Lung (tissue), 12 donors: ENCODE measurements around the gene GPC5. TPM values are rescaled to one million over a fixed set of nuclear protein-coding genes. Genes with fewer than 3 reads are reported as not detected.
A peak's percentile ranks its signal among the peaks of the same experiment; 100 is the strongest.

ENCODE experiments used
- ATAC-seq: fragments of 200-7000 bp; cut with Tn5 transposase; one replicate; pipeline ENCODE4 v1.9.1; 2020; ENCODE audit warnings: moderate number of reproducible peaks; ENCODE audit not compliant: insufficient read depth, low FRiP score
- DNase-seq, 3 donors: peaks; one replicate each; pipeline ENCODE4 v3.0.0-alpha.2; 2013 to 2017
- H3K27ac ChIP-seq, 2 donors: one replicate each; pipeline ENCODE4 v1.5.1; 2013; ENCODE audit warnings: mild to moderate bottlenecking in 2 of 2, moderate library complexity in 2 of 2, control low read depth in 1 of 2, inconsistent platforms in 1 of 2, low read depth in 1 of 2, low read length in 1 of 2
- H3K27me3 ChIP-seq, 3 donors: one replicate each; pipeline ENCODE4 v1.5.1; 2013; ENCODE audit warnings: low read length in 2 of 3; ENCODE audit not compliant: control insufficient read depth in 3 of 3, insufficient read depth in 3 of 3
- H3K36me3 ChIP-seq, 4 donors: one replicate each; pipeline ENCODE4 v1.5.1; 2013; ENCODE audit warnings: low read length in 4 of 4, mild to moderate bottlenecking in 1 of 4, moderate library complexity in 1 of 4; ENCODE audit not compliant: control insufficient read depth in 4 of 4, insufficient read depth in 4 of 4
- H3K4me1 ChIP-seq, 5 donors: one replicate each; pipeline ENCODE4 v1.5.1; 2013; ENCODE audit warnings: low read length in 5 of 5, mild to moderate bottlenecking in 2 of 5, moderate library complexity in 1 of 5; ENCODE audit not compliant: control insufficient read depth in 5 of 5, insufficient read depth in 5 of 5
- H3K4me3 ChIP-seq: one replicate; pipeline ENCODE4 v1.5.1; 2013; ENCODE audit warnings: mild to moderate bottlenecking, control low read depth, moderate library complexity
- H3K9ac ChIP-seq, 2 donors: one replicate each; pipeline ENCODE4 v1.5.1; 2013; ENCODE audit warnings: low read length in 2 of 2, control low read depth in 1 of 2; ENCODE audit not compliant: insufficient read depth in 1 of 2
- H3K9me3 ChIP-seq, 4 donors: one replicate each; pipeline ENCODE4 v1.5.1; 2013; ENCODE audit warnings: low read length in 3 of 4, mild to moderate bottlenecking in 1 of 4, moderate library complexity in 1 of 4; ENCODE audit not compliant: control insufficient read depth in 4 of 4, insufficient read depth in 3 of 4
- CTCF ChIP-seq: IDR thresholded peaks from 2 replicates; pipeline ENCODE4 v1.5.1; 2012; ENCODE audit warnings: mild to moderate bottlenecking; ENCODE audit errors: control extremely low read depth, extremely low read depth
- WGBS, 2 donors: extraction: QIAGEN DNeasy Blood & Tissue Kit; methylation state at CpG; one replicate each; pipeline ENCODE4 v1.1.7; 2013; 5-methylcytosine and 5-hydroxymethylcytosine counted together
- polyA plus RNA-seq, 2 donors: library from polyadenylated mRNA; stranded (reverse); fragments of 200-250 nt; gene quantifications; one replicate each; pipeline ENCODE4 v1.2.1, GENCODE V29; 2013
- total RNA-seq, 2 donors: library from RNA; depleted of rRNA in 1 of 2; stranded (reverse); fragments of >200 nt in 1 of 2; gene quantifications; one replicate each; pipeline ENCODE4 v1.2.1, GENCODE V29; 2014 to 2021
- donor health status: control.
- donor health status: control.
- donor health status: Bipolar disorder and iron deficiency.
- donor health status: healthy.
- donor health status: DM: yes; HTN: yes; CAD: no.

GPC5 gene
- total and polyA plus RNA-seq, 4 donors, result 0.55 to 37.3 (median 4.4) TPM

GRCh38 chr13:91813253-91813652 lies 414.8 kb downstream of the GPC5 start:
- no peak for TF ChIP-seq CTCF
- no peaks in the 10 kb centered on the region for H3K27me3 ChIP-seq
- DNase-seq (peak in 1 of 3 donors; percentile 33), ATAC-seq (no peak)
- peaks cover 0 to 36% (median 4%) of the 10 kb centered on the region in 5 donors for H3K4me1 ChIP-seq
- H3K27ac ChIP-seq, result no peak overlapping the region
- no peaks in the 10 kb centered on the region for H3K9me3 ChIP-seq
- WGBS, 2 donors, result 40 to 62% methylated on average over 4 of the region's 4 CpGs
- no peak overlapping the region for H3K9ac ChIP-seq
- H3K36me3 ChIP-seq, result no peaks in the 10 kb centered on the region
- no peak overlapping the region for H3K4me3 ChIP-seq

DNA sequence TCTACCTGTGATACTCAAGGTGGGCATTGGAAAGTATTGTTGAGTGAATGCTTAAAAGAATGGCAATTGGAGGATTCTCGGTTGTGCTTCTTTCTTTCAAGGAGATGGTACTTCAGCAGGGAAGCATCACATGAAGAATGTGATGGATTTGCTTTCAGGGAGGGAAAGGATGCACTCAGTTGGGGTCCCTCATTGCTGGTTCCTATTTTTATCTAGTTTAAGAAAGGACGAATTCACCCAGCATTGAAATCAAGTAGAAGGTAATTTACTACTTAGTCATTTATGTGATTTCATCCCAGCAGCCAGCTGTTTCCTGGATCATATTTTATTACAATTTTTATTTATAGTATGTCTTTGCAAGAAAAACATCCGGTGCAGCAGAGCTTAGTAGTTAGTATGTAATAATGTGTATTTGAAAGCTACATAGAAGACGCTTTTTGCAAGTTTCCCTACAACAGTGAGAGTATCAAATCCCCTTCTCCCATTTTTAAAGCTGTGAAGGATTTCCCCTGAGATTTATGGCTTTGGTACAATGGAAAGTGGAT lies 417.9 kb downstream of the GPC5 start:
- TF ChIP-seq CTCF, result no peak
- Histone ChIP-seq H3K4me3 (no peak overlapping the region), H3K36me3 (no peaks in the 10 kb centered on the region), H3K9me3 (no peaks in the 10 kb centered on the region), H3K9ac (no peak overlapping the region), H3K4me1 (peaks cover 0 to 40% (median 4%) of the 10 kb centered on the region in 5 donors), H3K27me3 (no peaks in the 10 kb centered on the region), H3K27ac (no peak overlapping the region)
- ATAC-seq (no peak), DNase-seq (peak in 1 of 3 donors; percentile 65)
- 24 to 41% methylated on average over 4 of the region's 4 CpGs for WGBS, 2 donors

- Histone ChIP-seq H3K4me1 (peaks cover 0 to 38% (median 4%) of the 10 kb centered on the region in 5 donors), H3K36me3 (no peaks in the 10 kb centered on the region), H3K4me3 (no peak overlapping the region), H3K27me3 (no peaks in the 10 kb centered on the region), H3K9me3 (no peaks in the 10 kb centered on the region), H3K9ac (no peak overlapping the region), H3K27ac (no peak overlapping the region)
- DNase-seq, result peak; percentile 19 to 83 (median 82)
- no peak for ATAC-seq
- TF ChIP-seq CTCF, result no peak
- WGBS, 2 donors, result 52 to 57% methylated on average over 5 of the region's 5 CpGs
Observed at GRCh38 chr13:91817250-91817649, 418.8 kb downstream of the GPC5 start.

DNA sequence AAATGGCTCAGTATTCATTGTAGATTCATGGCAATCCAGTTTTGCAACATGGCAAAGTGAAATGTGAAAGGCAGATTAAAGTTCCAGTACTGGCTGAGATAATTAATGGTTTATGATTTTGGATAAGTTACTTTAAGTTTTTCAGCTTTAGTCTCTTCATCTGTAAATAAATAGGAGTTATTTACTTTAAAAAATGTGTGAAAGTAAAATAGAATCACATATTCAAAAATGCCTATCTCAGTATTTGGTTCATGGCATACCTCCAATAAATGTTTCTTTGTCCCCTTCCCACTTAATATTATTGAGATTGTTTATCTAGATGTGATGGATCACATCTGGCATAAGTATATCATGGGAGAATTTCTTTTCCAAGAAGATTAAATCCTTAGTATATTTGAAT lies 426.0 kb downstream of the GPC5 start:
- Histone ChIP-seq H3K9me3 (no peaks in the 10 kb centered on the region), H3K4me1 (peaks cover 0 to 17% (median 0%) of the 10 kb centered on the region in 5 donors), H3K27ac (no peak overlapping the region), H3K27me3 (no peaks in the 10 kb centered on the region), H3K9ac (no peak overlapping the region), H3K36me3 (no peaks in the 10 kb centered on the region), H3K4me3 (no peak overlapping the region)
- no peak for ATAC-seq
- no peak for TF ChIP-seq CTCF
- peak in 2 of 3 donors; percentile 84 to 85 for DNase-seq
